Mesothelial cell of epicardium (in vitro differentiated cells): ENCODE results near the gene DNAI7. TPM values are rescaled to one million over a fixed set of nuclear protein-coding genes. Genes with fewer than 3 reads are reported as not detected.

ENCODE experiments used
- DNase-seq, 2 experiments: peaks; one replicate each; pipeline ENCODE4 v3.0.0; 2021; ENCODE audit warnings: low spot score in 2 of 2; ENCODE audit not compliant: unreplicated experiment in 2 of 2
- H3K27ac Mint-ChIP-seq: 2 replicates; pipeline ENCODE4 v1.8.0; 2021; ENCODE audit warnings: mixed read lengths
- H3K27me3 Mint-ChIP-seq: 2 replicates; pipeline ENCODE4 v1.8.0; 2021; ENCODE audit warnings: low read depth, mixed read lengths
- H3K36me3 Mint-ChIP-seq: 2 replicates; pipeline ENCODE4 v1.8.0; 2021; ENCODE audit warnings: mixed read lengths
- H3K4me1 Mint-ChIP-seq: 2 replicates; pipeline ENCODE4 v1.8.0; 2021; ENCODE audit warnings: mixed read lengths
- H3K4me3 Mint-ChIP-seq: 2 replicates; pipeline ENCODE4 v1.8.0; 2021; ENCODE audit warnings: mild to moderate bottlenecking, moderate library complexity, mixed read lengths
- H3K9me3 Mint-ChIP-seq: 2 replicates; pipeline ENCODE4 v1.8.0; 2021; ENCODE audit warnings: mixed read lengths
- CTCF ChIP-seq: fragments of 200-600 bp; sonication (generic); IDR thresholded peaks from one replicate; pipeline ENCODE4 v1.5.0; 2021; ENCODE audit warnings: antibody characterized with exemption; ENCODE audit not compliant: unreplicated experiment
- total RNA-seq: library from RNA; stranded (reverse); gene quantifications from 3 replicates; pipeline ENCODE4 v1.2.1, GENCODE V29; 2021

The DNAI7 gene
- 0.70 to 1.5 TPM (median 0.84 TPM) in 3 replicates for total RNA-seq

- Mint-ChIP-seq H3K4me3 (peak within 1 kb of the TSS; percentile 93), H3K36me3 (peaks cover 4% of the 10 kb centered on the region), H3K4me1 (peaks cover 22% of the 10 kb centered on the region), H3K27me3 (no peaks in the 10 kb centered on the region), H3K27ac (peak within 1 kb of the TSS; percentile 98), H3K9me3 (no peaks in the 10 kb centered on the region)
- TF ChIP-seq CTCF, result no peak
- DNase-seq, result peak; percentile 98 to 99
These were observed at the start of gene DNAI7, which contains the start of gene ETFRF1 for GRCh38 chr12:25195056-25195971. Gene DNAI7, minus strand, starts transcription at chr12:25195160. Its CDS starts 82 bp downstream, at chr12:25195078. Gene ETFRF1, plus strand, starts transcription at chr12:25195237. Its CDS starts 8,720 bp downstream, at chr12:25203957.

- Mint-ChIP-seq H3K9me3 (peaks cover 3% of the 10 kb centered on the region), H3K27ac (no peak overlapping the region), H3K36me3 (peaks cover 23% of the 10 kb centered on the region), H3K4me1 (peaks cover 16% of the 10 kb centered on the region), H3K4me3 (no peak overlapping the region), H3K27me3 (no peaks in the 10 kb centered on the region)
- no peak for TF ChIP-seq CTCF
- DNase-seq, result no peak
These were observed 48.7 kb upstream of the DNAI7 start for GRCh38 chr12:25243680-25243990.

GRCh38 chr12:25242981-25243679 lies 48.2 kb upstream of the DNAI7 start:
- no peaks in the 10 kb centered on the region for H3K27me3 Mint-ChIP-seq
- TF ChIP-seq CTCF, result no peak
- DNase-seq, result no peak
- H3K4me1 Mint-ChIP-seq, result peaks cover 13% of the 10 kb centered on the region
- peaks cover 3% of the 10 kb centered on the region for H3K9me3 Mint-ChIP-seq
- peaks cover 24% of the 10 kb centered on the region for H3K36me3 Mint-ChIP-seq
- H3K27ac Mint-ChIP-seq, result peak overlapping the region; percentile 61
- H3K4me3 Mint-ChIP-seq, result no peak overlapping the region

GRCh38 chr12:25241167-25242020 lies 46.4 kb upstream of the DNAI7 start:
- Mint-ChIP-seq H3K36me3 (peaks cover 35% of the 10 kb centered on the region), H3K4me1 (peaks cover 8% of the 10 kb centered on the region), H3K27me3 (no peaks in the 10 kb centered on the region), H3K9me3 (peaks cover 12% of the 10 kb centered on the region), H3K4me3 (no peak overlapping the region), H3K27ac (peak overlapping the region; percentile 21)
- DNase-seq, result no peak
- TF ChIP-seq CTCF, result peak; percentile 50

- TF ChIP-seq CTCF, result no peak
- H3K9me3 Mint-ChIP-seq, result peaks cover 9% of the 10 kb centered on the region
- no peaks in the 10 kb centered on the region for H3K27me3 Mint-ChIP-seq
- no peak for DNase-seq
- H3K4me3 Mint-ChIP-seq, result no peak overlapping the region
- peaks cover 33% of the 10 kb centered on the region for H3K36me3 Mint-ChIP-seq
- H3K4me1 Mint-ChIP-seq, result peaks cover 2% of the 10 kb centered on the region
- no peak overlapping the region for H3K27ac Mint-ChIP-seq
These were observed 41.7 kb upstream of the DNAI7 start for GRCh38 chr12:25236626-25237025.
